ENCODE data around the gene SCN2A. TPM values are rescaled to one million over a fixed set of nuclear protein-coding genes. Genes with fewer than 3 reads are reported as not detected.

SCN2A gene
- total RNA-seq, 2 donors from 2014 or later = 0.07 TPM; not detected in 1

DNA sequence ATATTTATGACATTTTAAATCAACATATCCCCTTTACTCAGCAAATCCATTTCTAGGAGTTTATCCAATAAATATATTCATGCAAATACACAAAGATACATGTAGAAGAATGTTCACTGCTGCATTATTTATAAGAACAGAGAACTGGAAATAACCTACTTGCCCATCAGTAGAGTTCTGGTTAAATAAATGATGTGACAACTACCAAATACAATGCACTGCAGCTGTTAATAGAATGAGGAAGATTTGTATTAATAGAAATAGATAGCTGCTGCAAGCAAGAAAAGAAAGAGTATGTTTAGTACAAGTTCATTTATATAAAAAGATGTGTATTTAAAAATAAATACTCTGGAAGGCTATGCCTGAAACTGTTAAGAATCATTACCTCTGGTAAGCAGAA lies 181.0 kb downstream of the SCN2A start:
- DNase-seq = no peak
- Mint-ChIP-seq H3K4me1 (no peaks in the 10 kb centered on the region), H3K36me3 (ENCODE audit: low read depth) (no peaks in the 10 kb centered on the region), H3K27me3 (peaks cover 14% of the 10 kb centered on the region), H3K4me3 (no peak overlapping the region), H3K27ac (no peak overlapping the region)
- ATAC-seq = no peak
- no peaks in the 10 kb centered on the region for H3K9me3 ChIP-seq (ENCODE audit: control insufficient read depth, low read length, poor library complexity, severe bottlenecking)

DNA sequence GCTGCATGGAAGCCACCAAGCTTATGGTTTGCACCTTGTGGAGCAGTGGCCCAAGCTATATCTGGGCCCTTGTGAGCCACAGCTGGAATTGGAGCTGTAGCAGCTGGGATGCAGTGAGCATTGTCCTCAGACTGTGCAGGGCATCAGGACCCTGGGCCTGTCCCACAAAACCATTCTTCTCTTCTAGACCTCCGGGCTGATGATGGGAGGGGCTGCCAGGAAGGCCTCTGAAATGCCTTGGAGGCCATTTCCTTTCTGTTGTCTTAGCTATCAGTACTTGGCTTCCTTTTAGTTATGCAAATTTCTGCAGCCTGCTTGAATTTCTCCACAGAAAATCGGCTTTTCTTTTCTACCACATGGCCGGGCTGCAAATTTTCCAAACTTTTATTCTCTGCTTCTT lies 183.9 kb downstream of the SCN2A start:
- no peak for ATAC-seq
- Mint-ChIP-seq H3K27ac (no peak overlapping the region), H3K4me1 (no peaks in the 10 kb centered on the region), H3K36me3 (ENCODE audit: low read depth) (peaks cover 2% of the 10 kb centered on the region), H3K27me3 (peaks cover 13% of the 10 kb centered on the region), H3K4me3 (no peak overlapping the region)
- DNase-seq = no peak
- H3K9me3 ChIP-seq (ENCODE audit: control insufficient read depth, low read length, poor library complexity, severe bottlenecking) = no peaks in the 10 kb centered on the region

DNA sequence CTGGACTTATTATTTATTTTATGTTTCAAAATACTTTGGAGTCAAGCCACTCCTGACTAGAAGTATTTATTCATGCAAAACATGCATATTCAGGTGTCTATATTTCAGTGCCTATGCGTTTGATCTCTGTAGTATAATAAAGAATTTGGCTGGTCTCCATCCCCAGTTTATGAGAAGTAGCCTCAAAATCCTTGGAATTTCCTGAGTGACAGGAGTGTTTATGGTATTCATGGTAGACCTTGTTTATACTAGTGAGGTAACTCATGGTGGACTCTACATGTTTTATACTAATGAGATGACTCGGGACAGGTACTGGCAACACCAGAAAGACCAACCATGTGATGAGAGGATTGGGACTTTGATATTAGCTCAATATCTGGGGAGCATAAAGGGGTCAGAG lies 186.3 kb downstream of the SCN2A start:
- no peak for DNase-seq
- H3K4me1 Mint-ChIP-seq = no peaks in the 10 kb centered on the region
- peaks cover 2% of the 10 kb centered on the region for H3K36me3 Mint-ChIP-seq (ENCODE audit: low read depth)
- ATAC-seq = no peak
- H3K27ac Mint-ChIP-seq = no peak overlapping the region
- peaks cover 6% of the 10 kb centered on the region for H3K27me3 Mint-ChIP-seq
- no peaks in the 10 kb centered on the region for H3K9me3 ChIP-seq (ENCODE audit: control insufficient read depth, low read length, poor library complexity, severe bottlenecking)
- no peak overlapping the region for H3K4me3 Mint-ChIP-seq

DNA sequence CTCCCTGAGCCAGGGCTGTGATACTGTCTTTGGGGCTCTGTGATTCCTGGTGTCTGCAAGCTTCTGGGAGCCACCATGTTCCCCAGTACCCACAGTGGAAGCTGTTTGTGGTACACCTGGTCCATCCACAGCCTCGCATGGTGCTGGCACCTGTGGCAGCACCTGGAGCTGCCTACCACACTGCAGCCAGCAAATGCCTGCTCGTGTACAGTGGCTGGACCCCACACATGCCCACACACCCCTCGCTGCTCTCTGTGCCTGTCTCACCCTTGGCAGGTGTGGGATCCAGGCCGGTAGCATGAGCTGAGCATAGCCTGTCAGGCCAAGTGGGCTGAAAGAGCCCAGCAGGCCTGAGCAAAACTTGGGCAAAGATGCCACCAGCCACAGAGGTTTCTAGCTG lies 188.5 kb downstream of the SCN2A start:
- H3K27ac Mint-ChIP-seq = no peak overlapping the region
- H3K9me3 ChIP-seq (ENCODE audit: control insufficient read depth, low read length, poor library complexity, severe bottlenecking) = no peaks in the 10 kb centered on the region
- no peak overlapping the region for H3K4me3 Mint-ChIP-seq
- ATAC-seq = no peak
- no peaks in the 10 kb centered on the region for H3K4me1 Mint-ChIP-seq
- peaks cover 2% of the 10 kb centered on the region for H3K36me3 Mint-ChIP-seq (ENCODE audit: low read depth)
- no peak for DNase-seq
- peaks cover 6% of the 10 kb centered on the region for H3K27me3 Mint-ChIP-seq

DNA sequence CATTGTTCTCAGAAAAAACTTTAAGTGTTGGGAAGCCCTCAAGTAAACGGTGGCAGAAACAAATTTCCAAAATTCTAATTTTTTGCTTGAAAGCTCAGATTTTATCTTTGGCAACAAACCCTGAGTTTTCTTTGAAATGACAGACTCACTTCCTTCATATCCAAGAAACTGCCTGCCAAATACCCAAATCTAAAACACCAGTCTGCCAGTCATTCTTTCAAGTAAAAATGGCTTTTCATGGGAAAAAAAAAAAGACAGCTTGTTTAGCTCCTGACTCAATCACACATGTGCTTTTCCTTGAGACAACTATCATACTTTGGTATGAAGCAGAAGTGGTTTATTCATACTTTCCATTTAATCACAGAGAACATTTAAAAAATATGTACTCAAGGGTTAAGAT lies 189.7 kb downstream of the SCN2A start:
- peaks cover 12% of the 10 kb centered on the region for H3K27me3 Mint-ChIP-seq
- H3K4me3 Mint-ChIP-seq = no peak overlapping the region
- no peaks in the 10 kb centered on the region for H3K9me3 ChIP-seq (ENCODE audit: control insufficient read depth, low read length, poor library complexity, severe bottlenecking)
- no peak overlapping the region for H3K27ac Mint-ChIP-seq
- DNase-seq = no peak
- H3K4me1 Mint-ChIP-seq = no peaks in the 10 kb centered on the region
- peaks cover 2% of the 10 kb centered on the region for H3K36me3 Mint-ChIP-seq (ENCODE audit: low read depth)
- ATAC-seq = no peak

DNA sequence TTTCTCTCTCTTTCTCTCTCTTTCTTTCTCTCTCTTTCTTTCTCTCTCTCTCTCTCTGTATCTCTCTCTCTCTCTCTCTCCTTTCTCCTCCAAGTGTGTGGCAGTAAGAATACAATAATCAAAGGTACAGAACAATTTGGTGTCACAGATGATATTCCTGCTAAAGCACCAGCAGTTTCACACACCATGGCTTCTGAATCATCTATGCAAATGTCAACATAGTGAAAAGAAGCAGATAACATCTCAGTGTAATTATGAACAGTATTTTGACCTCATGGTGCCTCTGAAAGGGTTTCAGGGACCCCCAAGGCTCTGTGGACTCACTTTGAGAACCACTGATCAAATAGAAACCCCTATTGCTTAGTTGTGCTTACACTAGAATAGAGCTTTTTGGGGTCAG lies 191.8 kb downstream of the SCN2A start:
- DNase-seq (no peak), ATAC-seq (no peak)
- H3K4me1 Mint-ChIP-seq = no peaks in the 10 kb centered on the region
- peaks cover 2% of the 10 kb centered on the region for H3K36me3 Mint-ChIP-seq (ENCODE audit: low read depth)
- no peak overlapping the region for H3K4me3 Mint-ChIP-seq
- H3K9me3 ChIP-seq (ENCODE audit: control insufficient read depth, low read length, poor library complexity, severe bottlenecking) = no peaks in the 10 kb centered on the region
- peaks cover 12% of the 10 kb centered on the region for H3K27me3 Mint-ChIP-seq
- no peak overlapping the region for H3K27ac Mint-ChIP-seq

DNA sequence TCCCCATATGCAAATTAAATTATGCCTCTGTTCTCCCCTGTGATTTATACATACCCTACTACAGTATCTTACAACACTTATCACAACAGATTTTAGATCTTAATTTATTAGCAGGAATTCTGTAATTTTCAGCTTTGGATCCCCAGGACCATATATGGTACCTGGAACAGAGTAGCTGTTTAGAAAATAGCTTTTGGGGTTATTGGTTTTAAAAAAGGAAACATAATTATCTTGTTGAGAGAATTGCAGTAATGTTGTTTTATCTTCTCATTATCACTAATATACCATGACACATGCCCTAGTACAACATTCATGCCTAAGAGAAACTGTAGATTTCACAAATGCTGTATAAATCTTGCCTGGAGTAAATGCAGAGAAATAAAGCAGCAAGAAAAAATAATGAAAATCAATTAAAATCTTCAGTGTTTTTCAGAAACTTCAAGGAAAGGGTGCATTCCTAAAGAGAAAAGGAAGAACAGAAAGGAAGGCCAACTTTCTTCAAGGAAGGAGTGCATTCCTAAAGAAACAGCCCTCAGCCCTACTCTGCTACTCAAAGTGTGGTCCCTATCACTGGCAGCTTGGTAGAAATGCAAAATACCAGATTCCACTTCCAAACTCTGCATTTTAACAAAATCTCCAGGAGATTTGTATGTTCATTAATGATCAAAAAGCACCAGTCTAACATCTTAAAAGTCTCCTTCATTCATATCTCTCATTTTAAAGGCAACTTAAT lies 193.2 kb downstream of the SCN2A start:
- H3K27ac Mint-ChIP-seq = no peak overlapping the region
- ATAC-seq (no peak), DNase-seq (no peak)
- no peaks in the 10 kb centered on the region for H3K4me1 Mint-ChIP-seq
- no peaks in the 10 kb centered on the region for H3K9me3 ChIP-seq (ENCODE audit: control insufficient read depth, low read length, poor library complexity, severe bottlenecking)
- no peak overlapping the region for H3K4me3 Mint-ChIP-seq
- peaks cover 2% of the 10 kb centered on the region for H3K36me3 Mint-ChIP-seq (ENCODE audit: low read depth)
- H3K27me3 Mint-ChIP-seq = peaks cover 12% of the 10 kb centered on the region

DNA sequence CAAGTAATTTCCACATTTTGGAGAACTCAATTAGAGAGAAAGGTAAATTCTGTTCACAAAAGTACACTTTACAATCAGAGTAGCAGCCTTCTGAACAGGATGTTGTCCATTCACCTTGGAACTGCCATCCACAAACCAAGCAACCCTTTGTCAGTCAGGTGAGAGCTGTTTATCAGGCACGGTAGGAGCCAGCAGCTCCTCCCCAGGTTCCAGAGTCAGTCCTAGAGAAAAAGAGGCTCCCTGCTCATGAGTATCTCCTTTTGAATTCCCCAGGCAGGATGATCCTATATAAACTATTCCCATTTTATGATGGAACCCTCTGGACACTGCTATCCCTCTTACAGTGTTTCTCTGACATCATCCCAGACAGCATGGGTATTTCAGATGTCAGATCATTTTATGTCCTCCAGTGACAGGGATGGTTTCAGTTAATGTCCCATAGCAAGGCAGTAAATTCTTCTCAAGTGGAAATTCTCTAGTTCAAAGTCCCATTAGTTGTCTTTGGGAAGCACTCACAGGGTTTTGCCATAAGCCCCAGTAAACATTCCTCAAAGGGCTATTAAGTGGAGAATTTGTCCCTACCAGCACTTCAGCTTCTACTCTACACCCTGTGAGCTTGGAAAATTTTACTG lies 195.8 kb downstream of the SCN2A start:
- Mint-ChIP-seq H3K4me1 (no peaks in the 10 kb centered on the region), H3K4me3 (no peak overlapping the region), H3K36me3 (ENCODE audit: low read depth) (no peaks in the 10 kb centered on the region), H3K27me3 (peaks cover 6% of the 10 kb centered on the region), H3K27ac (no peak overlapping the region)
- DNase-seq (no peak), ATAC-seq (no peak)
- no peaks in the 10 kb centered on the region for H3K9me3 ChIP-seq (ENCODE audit: control insufficient read depth, low read length, poor library complexity, severe bottlenecking)

DNA sequence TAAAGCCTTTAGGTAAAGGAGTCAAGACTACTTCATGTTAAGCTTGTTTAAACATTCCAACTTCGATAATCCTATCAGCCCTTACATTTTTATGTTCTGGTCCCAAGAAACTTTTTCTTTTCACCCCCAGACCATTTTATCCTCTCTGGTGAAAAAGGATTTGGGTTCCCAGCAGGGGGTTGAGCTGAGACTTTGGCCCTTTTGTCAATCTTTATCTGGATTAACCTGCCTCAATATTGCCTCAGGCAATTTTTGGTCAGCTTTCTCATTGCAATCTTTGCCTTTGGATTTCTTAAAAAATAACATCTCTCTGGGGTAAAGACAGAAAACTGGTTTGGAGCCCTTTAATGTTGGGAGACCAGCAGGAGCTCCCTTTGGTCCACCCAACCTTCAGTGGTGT lies 196.4 kb downstream of the SCN2A start:
- no peak for ATAC-seq
- H3K27ac Mint-ChIP-seq = no peak overlapping the region
- peaks cover 6% of the 10 kb centered on the region for H3K27me3 Mint-ChIP-seq
- no peaks in the 10 kb centered on the region for H3K4me1 Mint-ChIP-seq
- no peak overlapping the region for H3K4me3 Mint-ChIP-seq
- DNase-seq = no peak
- H3K36me3 Mint-ChIP-seq (ENCODE audit: low read depth) = no peaks in the 10 kb centered on the region
- no peaks in the 10 kb centered on the region for H3K9me3 ChIP-seq (ENCODE audit: control insufficient read depth, low read length, poor library complexity, severe bottlenecking)

DNA sequence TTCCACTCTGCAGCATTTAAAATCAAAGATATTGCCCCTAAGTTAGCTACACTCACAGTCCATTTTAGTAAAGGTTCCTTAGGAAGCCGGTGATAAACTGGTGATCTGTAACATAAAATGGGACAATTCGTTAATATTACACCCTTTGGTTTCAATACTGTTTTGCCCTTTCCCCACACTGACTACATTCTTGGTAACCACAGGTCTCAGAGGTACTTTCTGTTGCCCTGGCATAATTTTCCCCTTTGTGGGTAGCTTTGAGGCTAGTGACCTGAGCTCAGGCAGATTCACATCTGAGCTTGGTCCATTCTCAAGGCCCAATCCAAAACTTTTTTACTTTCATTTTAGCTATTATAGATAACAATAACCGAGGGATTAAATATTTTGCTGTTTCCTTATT lies 197.3 kb downstream of the SCN2A start:
- ATAC-seq (no peak), DNase-seq (no peak)
- peaks cover 6% of the 10 kb centered on the region for H3K27me3 Mint-ChIP-seq
- no peaks in the 10 kb centered on the region for H3K36me3 Mint-ChIP-seq (ENCODE audit: low read depth)
- no peaks in the 10 kb centered on the region for H3K4me1 Mint-ChIP-seq
- H3K4me3 Mint-ChIP-seq = no peak overlapping the region
- H3K27ac Mint-ChIP-seq = no peak overlapping the region
- no peaks in the 10 kb centered on the region for H3K9me3 ChIP-seq (ENCODE audit: control insufficient read depth, low read length, poor library complexity, severe bottlenecking)

DNA sequence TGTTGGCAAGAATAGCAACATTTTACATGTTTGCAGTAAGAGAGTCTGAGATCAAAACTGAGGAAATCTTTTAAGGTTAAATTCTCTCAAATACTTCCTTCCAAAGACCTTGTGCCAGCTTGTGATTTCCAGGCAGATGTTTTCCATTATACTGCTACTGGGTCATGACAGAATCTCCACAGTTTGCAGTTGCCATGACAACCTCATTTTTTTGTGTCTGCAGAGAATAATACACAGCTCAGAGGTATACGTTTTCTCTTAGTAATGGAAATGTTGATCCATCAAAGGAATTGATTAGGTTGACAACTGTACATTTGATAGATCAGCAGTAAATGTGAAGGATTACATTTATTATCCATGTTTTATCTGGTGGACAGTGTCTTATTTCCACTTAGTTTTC lies 201.2 kb downstream of the SCN2A start:
- H3K4me3 Mint-ChIP-seq = no peak overlapping the region
- H3K9me3 ChIP-seq (ENCODE audit: control insufficient read depth, low read length, poor library complexity, severe bottlenecking) = no peaks in the 10 kb centered on the region
- H3K27ac Mint-ChIP-seq = no peak overlapping the region
- peaks cover 3% of the 10 kb centered on the region for H3K4me1 Mint-ChIP-seq
- no peaks in the 10 kb centered on the region for H3K27me3 Mint-ChIP-seq
- ATAC-seq = no peak
- no peak for DNase-seq
- no peaks in the 10 kb centered on the region for H3K36me3 Mint-ChIP-seq (ENCODE audit: low read depth)

Other genes with a start within 250 kb of the SCN2A start
- under 1 TPM in 1 of 2 donors, not detected in 1; 0.42 TPM for gene SCN3A, start 35.4 kb upstream of the SCN2A start, total RNA-seq
- gene CSRNP3, start 230.3 kb downstream of the SCN2A start, total RNA-seq = not detected

Measured in T-helper 17 cell (primary cell).